NCI-H1092 (cell line): ENCODE results near the gene SMIM30.

Experiments
- DNase-seq: peaks from one replicate; lab custom pipeline; 2025; lab: John Stamatoyannopoulos, UW

Gene SMIM30

GRCh38 chr7:113100121-113100603 is 18.2 kb downstream of the SMIM30 start:
- DNase-seq = peak; percentile 52

GRCh38 chr7:113099284-113099919 is 19.0 kb downstream of the SMIM30 start:
- DNase-seq = no peak

- no peak for DNase-seq
Measured at GRCh38 chr7:113094517-113095249, 23.7 kb downstream of the SMIM30 start.

- no peak for DNase-seq
Measured at GRCh38 chr7:113093561-113093960, 24.8 kb downstream of the SMIM30 start.

GRCh38 chr7:113092762-113093161 is 25.6 kb downstream of the SMIM30 start:
- DNase-seq = no peak

DNA sequence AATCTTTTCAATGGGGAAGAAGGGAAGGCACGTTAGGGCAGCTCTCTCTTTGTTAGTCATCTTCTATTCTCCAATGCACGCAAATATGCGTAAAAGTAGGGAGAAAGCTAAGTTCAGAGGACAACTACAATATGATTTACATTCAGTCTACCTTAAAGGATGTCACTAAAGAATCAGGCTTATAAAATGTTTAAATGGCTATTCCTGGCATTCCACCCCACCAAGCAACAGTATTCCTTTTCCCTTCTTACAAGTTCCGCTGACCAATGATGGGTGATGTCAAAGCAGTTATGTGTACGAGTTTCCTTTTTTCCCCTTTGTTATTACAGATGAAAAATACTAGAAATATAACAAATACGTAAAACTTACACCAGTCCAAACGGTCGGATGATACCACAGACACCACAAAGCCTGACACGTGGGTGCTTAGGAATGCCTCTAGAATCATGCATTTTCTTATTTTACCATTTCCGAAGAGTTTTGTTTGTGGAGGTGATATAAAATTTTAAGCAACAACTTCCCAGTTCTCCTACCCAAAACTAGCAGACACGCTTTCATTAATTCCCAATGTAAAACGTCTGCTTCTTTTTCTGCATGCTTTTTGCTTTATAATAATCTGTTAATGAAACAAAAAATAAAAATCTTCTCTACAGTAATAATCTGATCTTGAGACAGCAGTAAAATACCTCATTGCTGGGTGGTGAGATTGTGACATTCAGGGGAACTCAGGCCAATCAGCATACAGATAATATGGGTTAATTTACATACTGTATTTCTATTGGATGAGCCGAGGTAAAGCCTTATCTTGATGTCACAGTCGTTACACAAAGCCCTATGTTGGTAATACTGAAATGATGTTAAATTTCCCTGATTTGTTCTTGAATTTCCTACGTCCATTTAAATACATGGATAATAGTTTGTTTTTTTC is 31.0 kb downstream of the SMIM30 start:
- no peak for DNase-seq

DNA sequence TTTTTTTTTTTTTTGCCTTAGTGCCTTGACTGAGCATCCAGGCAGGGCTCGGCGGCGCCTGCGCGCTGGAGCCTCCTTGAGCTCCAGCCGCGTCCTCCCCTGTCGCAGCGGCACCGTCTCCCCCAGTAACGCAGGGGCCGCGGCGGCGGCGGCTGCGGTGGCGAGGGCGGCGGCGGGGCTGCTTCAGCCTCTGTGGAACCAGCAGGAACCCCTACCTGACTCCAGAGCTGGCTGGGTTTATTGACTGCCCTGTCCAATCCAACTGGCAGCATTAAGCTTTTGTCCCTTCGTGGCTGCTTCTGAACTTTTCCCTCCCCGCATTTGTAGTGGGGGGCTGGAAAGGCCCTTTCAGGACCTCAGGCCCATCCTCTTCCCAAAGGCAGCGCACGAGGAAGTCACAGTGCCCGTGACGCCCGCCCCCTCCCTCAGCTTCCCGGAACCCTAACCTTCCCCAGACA is 31.9 kb downstream of the SMIM30 start, which contains the start of gene GPR85:
GPR85 (minus strand) TSS at position 397 of the 458 bp plus-strand sequence. CDS start 2,106 bp downstream, outside the sequence.
- peak; percentile 77 for DNase-seq

DNA sequence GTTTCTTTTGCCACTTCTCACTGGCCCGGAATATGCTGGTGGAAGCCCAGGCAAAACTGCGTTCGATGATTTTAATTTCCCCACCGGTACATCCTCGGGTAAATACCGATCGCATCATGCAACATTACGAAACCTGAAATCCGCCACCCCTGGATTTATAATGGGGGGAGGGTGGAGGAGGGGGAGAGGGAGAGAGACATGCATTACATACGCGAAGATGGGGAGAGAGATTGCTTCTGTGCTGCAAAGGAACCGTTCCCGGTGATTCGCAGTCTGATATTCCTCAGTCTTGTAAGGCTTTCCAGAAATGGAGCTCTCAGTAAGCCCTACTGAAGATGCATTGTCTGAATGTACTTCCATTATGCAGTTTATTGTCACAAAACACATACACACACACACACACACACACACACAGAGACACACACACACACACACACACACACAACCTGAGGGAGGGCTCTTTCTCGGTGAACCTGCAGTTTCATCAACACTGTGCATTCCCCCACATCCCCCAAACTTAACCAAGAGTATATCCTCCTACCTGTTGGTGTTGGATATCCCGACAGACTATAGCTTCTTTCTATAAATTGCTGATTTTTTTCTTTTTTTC is 32.5 kb downstream of the SMIM30 start:
- DNase-seq = peak; percentile 11

DNA sequence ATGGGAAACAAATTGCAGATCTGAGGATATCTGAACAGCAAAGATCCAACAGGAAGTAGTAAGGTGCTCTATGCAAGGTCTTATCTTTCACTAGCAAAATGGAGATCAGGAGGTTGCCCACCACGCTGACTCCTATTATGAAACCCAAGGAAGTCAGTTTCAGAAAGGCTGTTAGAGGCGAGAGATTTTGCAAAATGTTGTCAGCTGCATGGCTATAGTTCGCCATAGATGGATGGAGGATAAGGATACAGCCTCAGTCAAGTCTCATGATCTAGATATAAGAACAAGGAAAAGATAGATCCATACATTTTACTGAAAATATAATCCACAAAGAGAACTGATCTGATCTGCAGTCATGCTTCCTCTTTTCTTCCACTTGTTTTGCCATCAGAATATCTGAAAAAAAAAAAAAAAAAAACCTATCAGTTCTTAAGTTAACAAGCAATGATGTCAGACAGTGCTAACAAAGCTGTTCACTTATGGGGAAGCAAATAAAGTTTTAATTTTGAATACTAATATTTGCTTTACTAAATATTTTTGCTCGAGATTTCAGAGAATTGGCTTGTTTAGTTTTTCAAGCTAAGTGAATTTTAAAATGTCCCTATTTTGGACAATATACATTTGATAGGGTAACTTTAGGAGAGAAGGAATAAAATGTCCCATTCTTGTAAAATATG is 33.7 kb downstream of the SMIM30 start:
- DNase-seq = no peak

GRCh38 chr7:113083816-113084495 is 34.4 kb downstream of the SMIM30 start:
- no peak for DNase-seq

DNA sequence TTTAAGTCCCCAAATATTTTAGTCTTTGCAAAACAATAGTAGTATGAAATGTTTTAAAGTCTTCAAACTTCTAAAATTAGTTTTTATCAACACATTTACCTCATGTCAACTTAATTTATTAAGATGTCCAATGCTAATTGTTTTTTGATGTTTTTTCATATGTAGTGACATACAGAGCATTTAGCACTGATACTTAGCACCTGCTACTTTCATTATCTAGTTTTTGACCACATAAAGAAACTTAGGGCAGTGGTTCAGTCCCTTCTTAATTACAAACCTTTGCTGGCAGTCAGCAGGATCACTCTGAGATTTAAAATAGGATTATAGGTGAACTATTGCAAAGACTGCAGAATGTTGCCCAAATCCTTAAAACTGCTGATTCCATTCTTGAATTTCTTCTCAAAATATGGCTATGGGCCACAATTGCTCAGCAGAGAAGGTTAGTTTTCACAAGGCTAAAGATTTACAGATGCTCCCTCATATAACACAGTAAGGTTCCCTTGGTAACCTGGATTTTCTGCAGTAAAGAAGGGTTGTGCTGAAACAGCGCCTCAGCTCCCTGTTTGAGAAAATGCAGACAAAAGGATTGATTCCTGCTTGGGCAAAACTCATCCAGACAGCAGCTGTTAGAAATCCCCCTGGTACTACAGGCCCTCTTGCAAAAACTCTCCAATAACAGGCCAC is 35.1 kb downstream of the SMIM30 start:
- DNase-seq = no peak

GRCh38 chr7:113078331-113078730 is 40.0 kb downstream of the SMIM30 start:
- no peak for DNase-seq

GRCh38 chr7:113076703-113077102 is 41.7 kb downstream of the SMIM30 start:
- no peak for DNase-seq

- no peak for DNase-seq
Measured at GRCh38 chr7:113071465-113071864, 46.9 kb downstream of the SMIM30 start.
